Panc1 (cell line): Measurements from ENCODE around the gene CDH3. TPM values are rescaled to one million over a fixed set of nuclear protein-coding genes. Genes with fewer than 3 reads are reported as not detected.

ENCODE experiments used
- ATAC-seq: fragments of 200-7000 bp; cut with Tn5 transposase; 2 replicates; pipeline ENCODE4 v1.9.1; 2020; ENCODE audit warnings: mild to moderate bottlenecking, moderate library complexity
- BruUV-seq: library from RNA; stranded (reverse); fragments of 400-500 nt; replicated peaks from 2 replicates; lab custom pipeline; 2021; lab: Mats Ljungman, UMichigan
- CTCF ChIA-PET: fragments of 300-600 bp; sonication (Branson Sonifier 250); formaldehyde crosslinking; loops from one replicate; lab custom pipeline; 2022; ENCODE audit warnings: antibody characterized with exemption; lab: Charles Lee
- POLR2A ChIA-PET: fragments of 300-600 bp; sonication (Branson Sonifier 250); formaldehyde crosslinking; loops from one replicate; lab custom pipeline; 2022; ENCODE audit warnings: antibody characterized with exemption; lab: Charles Lee
- DNase-seq: peaks from one replicate; pipeline ENCODE4 v3.0.0-alpha.2; 2010; ENCODE audit warnings: low read depth, low spot score
- H3K27ac ChIP-seq: 2 replicates; pipeline ENCODE4 v1.5.1; 2011; ENCODE audit warnings: mild to moderate bottlenecking, low read length, inconsistent platforms
- H3K27me3 ChIP-seq: fragments of 200-500 bp; sonication (Bioruptor generic); 2 replicates; pipeline ENCODE4 v1.6.0; 2014; ENCODE audit warnings: low read length, inconsistent platforms; ENCODE audit not compliant: control insufficient read depth, insufficient read depth
- H3K36me3 ChIP-seq: fragments of 200-500 bp; sonication (Bioruptor generic); 2 replicates; pipeline ENCODE4 v1.5.1; 2014; ENCODE audit warnings: inconsistent platforms, mild to moderate bottlenecking, low read length, moderate library complexity; ENCODE audit not compliant: control insufficient read depth, insufficient read depth
- H3K4me1 ChIP-seq: 2 replicates; pipeline ENCODE4 v1.5.1; 2011; ENCODE audit warnings: inconsistent platforms, mild to moderate bottlenecking, low read length, moderate library complexity; ENCODE audit not compliant: control insufficient read depth, insufficient read depth
- H3K4me3 ChIP-seq, 2 experiments: 2 replicates each; pipeline ENCODE4 v1.5.1; 2011 to 2012; ENCODE audit warnings: low read depth in 2 of 2, low read length in 2 of 2, mild to moderate bottlenecking in 2 of 2, inconsistent platforms in 1 of 2, moderate library complexity in 1 of 2
- H3K9me3 ChIP-seq: fragments of 200-500 bp; sonication (Bioruptor generic); 2 replicates; pipeline ENCODE4 v1.5.1; 2014; ENCODE audit warnings: low read depth, mild to moderate bottlenecking, inconsistent platforms, low read length, moderate library complexity; ENCODE audit not compliant: control insufficient read depth, insufficient read depth
- CTCF ChIP-seq: fragments of 450-650 bp; IDR thresholded peaks from 2 replicates; pipeline ENCODE4 v1.5.1; 2017; ENCODE audit warnings: mild to moderate bottlenecking
- POLR2AphosphoS5 ChIP-seq: IDR thresholded peaks from 2 replicates; pipeline ENCODE4 v1.6.1; 2012; ENCODE audit warnings: mild to moderate bottlenecking, low read depth, low read length, moderate library complexity
- REST ChIP-seq, 2 experiments: IDR thresholded peaks; 2 replicates each; pipeline ENCODE4 v1.6.1; 2011 to 2012; ENCODE audit warnings: low read depth in 2 of 2, control low read depth in 1 of 2, low read length in 1 of 2, mild to moderate bottlenecking in 1 of 2, moderate library complexity in 1 of 2; ENCODE audit not compliant: insufficient read depth in 1 of 2
- SIN3A ChIP-seq: IDR thresholded peaks from 2 replicates; pipeline ENCODE4 v1.6.1; 2012; ENCODE audit warnings: low read depth, mild to moderate bottlenecking, low read length, moderate library complexity, borderline replicate concordance; ENCODE audit not compliant: insufficient read depth
- TCF7L2 ChIP-seq: IDR thresholded peaks from 2 replicates; pipeline ENCODE4 v1.6.1; 2011; ENCODE audit warnings: mild to moderate bottlenecking, low read depth, low read length, inconsistent platforms
- in situ Hi-C: cut with HindIII; loops from 2 replicates; pipeline ENCODE4 v1.10.0; 2016; ENCODE audit warnings: low sequenced_read_pairs, low pct_unique_long_range_greater_than_20kb
- intact Hi-C: fragments of 100-400 bp; cut with micrococcal nuclease; formaldehyde crosslinking; loops from one replicate; pipeline ENCODE4 v1.10.0; 2022; ENCODE audit not compliant: unreplicated experiment
- total RNA-seq: library from RNA; stranded (reverse); gene quantifications from one replicate; pipeline ENCODE4 v1.2.1, GENCODE V29; 2021; ENCODE audit not compliant: unreplicated experiment

Gene CDH3
- total RNA-seq, 1 experiment from 2014 or later: 16.7 TPM

- Histone ChIP-seq H3K27ac (no peak overlapping the region), H3K4me3 (no peak overlapping the region), H3K9me3 (no peaks in the 10 kb centered on the region), H3K36me3 (no peaks in the 10 kb centered on the region), H3K27me3 (no peaks in the 10 kb centered on the region), H3K4me1 (no peaks in the 10 kb centered on the region)
- no peak for TF ChIP-seq POLR2AphosphoS5
- no peak for TF ChIP-seq TCF7L2
- TF ChIP-seq CTCF: no peak
- TF ChIP-seq REST (IDR thresholded peaks at IDR 0.05; ENCODE audit: insufficient read depth in 1 of 2, low read depth in 2 of 2, low read length in 1 of 2): no peak
- TF ChIP-seq SIN3A: no peak
- POLR2A ChIA-PET: no interaction called here
- in situ Hi-C loops: no loop called here
- BruUV-seq: no TSS peak
- CTCF ChIA-PET: no interaction called here
- intact Hi-C loops: no loop called here
- DNase-seq (no peak), ATAC-seq (no peak)
Measured at GRCh38 chr16:68607443-68607842, 37.7 kb upstream of the CDH3 start.

GRCh38 chr16:68608330-68608729, 36.8 kb upstream of the CDH3 start:
- no peaks in the 10 kb centered on the region for H3K4me1 ChIP-seq
- DNase-seq (no peak), ATAC-seq (no peak)
- no peak for TF ChIP-seq REST (IDR thresholded peaks at IDR 0.05; ENCODE audit: insufficient read depth in 1 of 2, low read depth in 2 of 2, low read length in 1 of 2)
- TF ChIP-seq SIN3A: no peak
- no peak for TF ChIP-seq CTCF
- no peak for TF ChIP-seq POLR2AphosphoS5
- TF ChIP-seq TCF7L2: no peak
- in situ Hi-C loops: no loop called here
- no peak overlapping the region for H3K27ac ChIP-seq
- CTCF ChIA-PET: no interaction called here
- no peaks in the 10 kb centered on the region for H3K27me3 ChIP-seq
- H3K9me3 ChIP-seq: no peaks in the 10 kb centered on the region
- intact Hi-C loops: no loop called here
- no peak overlapping the region for H3K4me3 ChIP-seq
- BruUV-seq: no TSS peak
- POLR2A ChIA-PET: no interaction called here
- no peaks in the 10 kb centered on the region for H3K36me3 ChIP-seq
